ENCODE measurements around the gene PRDM16.

PRDM16 gene

GRCh38 chr1:3355894-3356826 is 287.2 kb downstream of the PRDM16 start:
- H3K9me3 ChIP-seq (ENCODE audit: control insufficient read depth, low read length), result no peaks in the 10 kb centered on the region
- H3K27me3 ChIP-seq (ENCODE audit: control insufficient read depth, insufficient read depth, low read length), result no peaks in the 10 kb centered on the region
- peaks cover 92% of the 10 kb centered on the region for H3K4me1 ChIP-seq (ENCODE audit: control insufficient read depth, insufficient read depth, low read length)
- H3K4me3 ChIP-seq (ENCODE audit: low read length), result no peak overlapping the region
- no peak overlapping the region for H3K9ac ChIP-seq (ENCODE audit: low read length)
- no peaks in the 10 kb centered on the region for H3K36me3 ChIP-seq (ENCODE audit: control insufficient read depth, insufficient read depth, low read length)

DNA sequence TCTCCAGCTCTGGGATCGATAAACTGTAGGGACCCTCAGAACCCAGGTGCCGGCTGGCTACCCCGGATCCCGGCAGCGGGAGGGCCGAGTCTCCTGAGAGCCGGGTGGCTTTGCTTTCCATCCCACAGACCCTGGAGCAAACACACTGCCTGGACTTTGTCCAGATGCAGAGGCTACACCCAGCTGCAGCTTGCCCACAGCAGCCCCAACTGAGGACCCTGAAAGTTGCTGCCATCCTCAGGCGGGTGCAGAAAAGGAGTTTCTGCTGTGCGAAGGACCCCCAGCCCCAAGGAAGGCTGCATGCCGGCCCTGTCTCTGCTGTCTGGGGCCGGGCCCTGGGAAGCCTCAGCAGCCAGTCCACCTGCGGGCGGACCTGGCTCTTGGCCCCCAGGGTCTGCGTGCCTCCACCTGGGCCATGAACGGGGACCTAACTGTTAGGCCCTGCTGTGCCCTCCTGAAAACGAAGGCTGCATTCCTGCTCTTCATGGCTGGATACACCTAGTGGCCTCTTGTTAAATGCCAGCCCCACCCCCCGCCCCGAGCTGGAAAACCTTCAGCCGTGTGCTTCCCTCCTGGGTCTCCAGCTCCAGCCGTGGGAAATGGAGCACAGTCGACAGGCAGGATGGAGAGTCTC is 287.9 kb downstream of the PRDM16 start:
- Histone ChIP-seq H3K9me3 (ENCODE audit: control insufficient read depth, low read length) (no peaks in the 10 kb centered on the region), H3K36me3 (ENCODE audit: control insufficient read depth, insufficient read depth, low read length) (no peaks in the 10 kb centered on the region), H3K4me1 (ENCODE audit: control insufficient read depth, insufficient read depth, low read length) (peaks cover 87% of the 10 kb centered on the region), H3K27me3 (ENCODE audit: control insufficient read depth, insufficient read depth, low read length) (no peaks in the 10 kb centered on the region), H3K4me3 (ENCODE audit: low read length) (no peak overlapping the region), H3K9ac (ENCODE audit: low read length) (no peak overlapping the region)

DNA sequence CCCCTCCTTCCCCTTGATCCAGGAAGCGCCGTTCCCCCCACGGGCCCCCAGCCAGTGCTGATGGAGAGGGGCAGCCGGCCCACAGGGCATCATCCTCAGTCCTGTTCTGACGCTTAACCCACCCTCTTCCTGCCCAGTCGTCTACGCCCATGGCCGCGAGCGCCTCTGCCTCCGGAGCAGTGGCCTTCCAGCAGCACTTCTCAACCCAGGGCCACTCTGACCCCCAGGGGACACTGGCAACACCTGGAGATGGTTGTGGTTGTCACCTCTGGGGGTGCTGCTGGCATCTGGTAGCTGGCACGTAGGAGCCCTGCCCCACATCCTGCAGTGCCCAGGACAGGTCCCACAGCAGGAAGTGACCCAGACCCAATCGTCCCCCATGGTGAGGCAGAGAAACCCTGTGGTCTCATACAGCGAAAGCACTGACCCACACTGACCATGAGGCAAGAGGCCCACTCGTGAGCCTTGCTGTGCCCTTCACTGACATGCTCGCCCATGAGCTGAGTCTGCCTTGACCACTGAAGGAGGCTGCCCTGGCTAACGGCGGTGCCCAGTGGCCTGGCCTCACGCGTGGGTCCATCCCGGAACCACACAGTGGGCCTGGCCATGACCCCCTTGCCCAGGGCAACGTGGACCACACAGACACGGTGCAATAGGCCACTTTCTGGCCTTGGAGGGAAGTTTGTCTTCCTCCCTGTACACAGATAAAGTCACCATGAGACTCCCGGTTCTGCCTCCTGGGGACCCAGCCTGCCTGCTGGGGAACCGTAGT is 288.7 kb downstream of the PRDM16 start:
- Histone ChIP-seq H3K27me3 (ENCODE audit: control insufficient read depth, insufficient read depth, low read length) (no peaks in the 10 kb centered on the region), H3K4me3 (ENCODE audit: low read length) (no peak overlapping the region), H3K9me3 (ENCODE audit: control insufficient read depth, low read length) (no peaks in the 10 kb centered on the region), H3K36me3 (ENCODE audit: control insufficient read depth, insufficient read depth, low read length) (no peaks in the 10 kb centered on the region), H3K9ac (ENCODE audit: low read length) (no peak overlapping the region), H3K4me1 (ENCODE audit: control insufficient read depth, insufficient read depth, low read length) (peaks cover 79% of the 10 kb centered on the region)

- Histone ChIP-seq H3K27me3 (ENCODE audit: control insufficient read depth, insufficient read depth, low read length) (no peaks in the 10 kb centered on the region), H3K4me1 (ENCODE audit: control insufficient read depth, insufficient read depth, low read length) (peaks cover 63% of the 10 kb centered on the region), H3K9me3 (ENCODE audit: control insufficient read depth, low read length) (no peaks in the 10 kb centered on the region), H3K36me3 (ENCODE audit: control insufficient read depth, insufficient read depth, low read length) (no peaks in the 10 kb centered on the region), H3K9ac (ENCODE audit: low read length) (no peak overlapping the region), H3K4me3 (ENCODE audit: low read length) (no peak overlapping the region)
These were observed 290.3 kb downstream of the PRDM16 start for GRCh38 chr1:3359351-3359750.

DNA sequence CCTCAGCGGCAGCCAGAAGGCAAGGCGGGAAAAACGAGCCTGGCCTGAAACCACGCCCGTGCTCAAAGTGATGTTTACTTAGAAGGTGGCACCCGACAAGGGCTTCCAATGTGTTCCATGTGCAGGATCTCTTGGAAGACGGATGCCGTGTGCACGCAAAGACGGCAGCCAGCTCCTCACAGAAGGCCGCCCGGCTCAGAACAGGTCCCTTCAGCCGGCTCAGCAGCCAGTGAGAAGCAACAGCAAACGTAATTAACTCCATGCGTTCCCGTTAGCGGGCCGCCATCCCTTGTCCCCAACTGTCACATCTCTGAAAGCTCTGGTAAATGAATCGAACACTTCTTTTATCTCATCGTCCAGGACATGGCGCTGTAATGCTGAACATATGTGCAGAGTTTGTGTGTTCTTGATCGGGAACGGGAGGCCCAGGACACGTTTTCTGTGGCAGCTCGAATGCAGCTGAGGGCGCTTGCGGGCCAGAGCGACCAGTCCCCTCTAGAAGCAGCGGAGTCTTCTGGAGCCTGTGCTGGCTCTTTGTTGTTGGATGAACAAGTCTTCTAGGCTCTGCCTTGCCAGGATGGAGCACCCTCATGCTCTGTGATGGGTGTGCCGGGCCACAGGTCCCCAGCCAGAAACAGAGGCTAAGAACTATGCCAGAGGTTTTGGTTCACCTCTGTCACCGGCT is 290.9 kb downstream of the PRDM16 start:
- no peaks in the 10 kb centered on the region for H3K27me3 ChIP-seq (ENCODE audit: control insufficient read depth, insufficient read depth, low read length)
- H3K36me3 ChIP-seq (ENCODE audit: control insufficient read depth, insufficient read depth, low read length), result no peaks in the 10 kb centered on the region
- H3K4me3 ChIP-seq (ENCODE audit: low read length), result no peak overlapping the region
- H3K9me3 ChIP-seq (ENCODE audit: control insufficient read depth, low read length), result no peaks in the 10 kb centered on the region
- H3K4me1 ChIP-seq (ENCODE audit: control insufficient read depth, insufficient read depth, low read length), result peaks cover 57% of the 10 kb centered on the region
- no peak overlapping the region for H3K9ac ChIP-seq (ENCODE audit: low read length)

- H3K9ac ChIP-seq (ENCODE audit: low read length), result no peak overlapping the region
- H3K9me3 ChIP-seq (ENCODE audit: control insufficient read depth, low read length), result no peaks in the 10 kb centered on the region
- peaks cover 57% of the 10 kb centered on the region for H3K4me1 ChIP-seq (ENCODE audit: control insufficient read depth, insufficient read depth, low read length)
- H3K27me3 ChIP-seq (ENCODE audit: control insufficient read depth, insufficient read depth, low read length), result no peaks in the 10 kb centered on the region
- no peak overlapping the region for H3K4me3 ChIP-seq (ENCODE audit: low read length)
- H3K36me3 ChIP-seq (ENCODE audit: control insufficient read depth, insufficient read depth, low read length), result no peaks in the 10 kb centered on the region
These were observed 291.7 kb downstream of the PRDM16 start for GRCh38 chr1:3360646-3361257.

- H3K4me1 ChIP-seq (ENCODE audit: control insufficient read depth, insufficient read depth, low read length), result peaks cover 55% of the 10 kb centered on the region
- no peak overlapping the region for H3K9ac ChIP-seq (ENCODE audit: low read length)
- no peaks in the 10 kb centered on the region for H3K27me3 ChIP-seq (ENCODE audit: control insufficient read depth, insufficient read depth, low read length)
- H3K36me3 ChIP-seq (ENCODE audit: control insufficient read depth, insufficient read depth, low read length), result no peaks in the 10 kb centered on the region
- no peaks in the 10 kb centered on the region for H3K9me3 ChIP-seq (ENCODE audit: control insufficient read depth, low read length)
- no peak overlapping the region for H3K4me3 ChIP-seq (ENCODE audit: low read length)
These were observed 294.0 kb downstream of the PRDM16 start for GRCh38 chr1:3363023-3363422.

DNA sequence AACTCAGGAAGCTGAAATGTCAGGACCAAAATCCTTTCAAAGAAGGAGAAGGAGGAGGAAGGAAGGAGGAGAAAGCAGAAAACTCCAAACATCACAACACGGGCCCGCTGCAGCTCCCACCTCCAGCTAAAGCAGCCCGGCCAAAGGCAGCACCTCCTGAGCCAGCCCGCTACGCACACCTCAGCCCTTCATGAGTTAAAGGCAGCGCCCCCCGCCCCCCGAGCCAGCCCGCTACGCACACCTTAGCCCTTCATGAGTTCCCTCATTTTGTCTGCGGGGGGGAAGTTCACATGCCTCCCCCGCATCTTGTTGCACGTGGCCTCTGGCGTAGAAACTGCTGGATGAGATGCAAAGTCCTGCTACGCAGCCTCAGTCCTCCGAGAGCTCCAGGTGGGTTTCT is 294.8 kb downstream of the PRDM16 start:
- no peaks in the 10 kb centered on the region for H3K27me3 ChIP-seq (ENCODE audit: control insufficient read depth, insufficient read depth, low read length)
- no peaks in the 10 kb centered on the region for H3K36me3 ChIP-seq (ENCODE audit: control insufficient read depth, insufficient read depth, low read length)
- H3K4me1 ChIP-seq (ENCODE audit: control insufficient read depth, insufficient read depth, low read length), result peaks cover 55% of the 10 kb centered on the region
- H3K9me3 ChIP-seq (ENCODE audit: control insufficient read depth, low read length), result no peaks in the 10 kb centered on the region
- no peak overlapping the region for H3K4me3 ChIP-seq (ENCODE audit: low read length)
- H3K9ac ChIP-seq (ENCODE audit: low read length), result no peak overlapping the region

DNA sequence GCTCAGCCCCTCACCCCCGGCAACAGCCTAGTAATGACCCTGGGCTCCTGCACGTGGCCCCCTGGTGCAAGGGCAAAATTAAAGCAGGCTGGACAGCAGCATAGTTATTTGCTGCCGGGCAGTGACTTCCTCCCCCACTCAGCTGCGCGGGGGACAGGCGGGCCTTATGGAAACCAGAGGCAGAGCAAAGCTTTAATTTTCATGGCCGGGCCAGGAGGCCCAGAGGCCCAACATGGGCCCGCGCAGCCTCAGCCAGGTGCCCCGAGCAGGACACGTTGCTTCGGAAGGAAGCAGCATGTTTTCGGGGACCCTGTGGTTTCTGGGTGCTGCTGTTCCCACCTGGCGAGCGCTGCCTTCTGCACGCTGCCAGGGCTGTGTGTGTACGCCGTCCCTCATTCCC is 295.5 kb downstream of the PRDM16 start:
- no peak overlapping the region for H3K4me3 ChIP-seq (ENCODE audit: low read length)
- no peaks in the 10 kb centered on the region for H3K27me3 ChIP-seq (ENCODE audit: control insufficient read depth, insufficient read depth, low read length)
- H3K36me3 ChIP-seq (ENCODE audit: control insufficient read depth, insufficient read depth, low read length), result no peaks in the 10 kb centered on the region
- peaks cover 55% of the 10 kb centered on the region for H3K4me1 ChIP-seq (ENCODE audit: control insufficient read depth, insufficient read depth, low read length)
- no peak overlapping the region for H3K9ac ChIP-seq (ENCODE audit: low read length)
- H3K9me3 ChIP-seq (ENCODE audit: control insufficient read depth, low read length), result no peaks in the 10 kb centered on the region

- H3K9ac ChIP-seq (ENCODE audit: low read length), result no peak overlapping the region
- H3K4me1 ChIP-seq (ENCODE audit: control insufficient read depth, insufficient read depth, low read length), result peaks cover 53% of the 10 kb centered on the region
- no peaks in the 10 kb centered on the region for H3K36me3 ChIP-seq (ENCODE audit: control insufficient read depth, insufficient read depth, low read length)
- no peaks in the 10 kb centered on the region for H3K9me3 ChIP-seq (ENCODE audit: control insufficient read depth, low read length)
- no peaks in the 10 kb centered on the region for H3K27me3 ChIP-seq (ENCODE audit: control insufficient read depth, insufficient read depth, low read length)
- H3K4me3 ChIP-seq (ENCODE audit: low read length), result no peak overlapping the region
These were observed 296.0 kb downstream of the PRDM16 start for GRCh38 chr1:3364983-3365382.

- H3K4me3 ChIP-seq (ENCODE audit: low read length), result no peak overlapping the region
These were observed 296.6 kb downstream of the PRDM16 start for GRCh38 chr1:3365523-3366125.

More at GRCh38 chr1:3365523-3366125, 296.6 kb downstream of the PRDM16 start:
- no peaks in the 10 kb centered on the region for H3K9me3 ChIP-seq (ENCODE audit: control insufficient read depth, low read length)
- H3K4me1 ChIP-seq (ENCODE audit: control insufficient read depth, insufficient read depth, low read length), result peaks cover 53% of the 10 kb centered on the region
- H3K36me3 ChIP-seq (ENCODE audit: control insufficient read depth, insufficient read depth, low read length), result no peaks in the 10 kb centered on the region
- H3K27me3 ChIP-seq (ENCODE audit: control insufficient read depth, insufficient read depth, low read length), result no peaks in the 10 kb centered on the region
- no peak overlapping the region for H3K9ac ChIP-seq (ENCODE audit: low read length)
